Stimulated activated naive CD4-positive, alpha-beta T cell (primary cell): ENCODE results near the gene PDCD1.

ENCODE experiments used
- DNase-seq, 6 experiments: peaks; one replicate each; lab custom pipeline; 2025; lab: John Stamatoyannopoulos, UW

The PDCD1 gene

GRCh38 chr2:241895712-241896641 is 37.3 kb upstream of the PDCD1 start:
- no peak for DNase-seq

- no peak for DNase-seq
Observed at GRCh38 chr2:241895427-241895711, 36.7 kb upstream of the PDCD1 start.

DNA sequence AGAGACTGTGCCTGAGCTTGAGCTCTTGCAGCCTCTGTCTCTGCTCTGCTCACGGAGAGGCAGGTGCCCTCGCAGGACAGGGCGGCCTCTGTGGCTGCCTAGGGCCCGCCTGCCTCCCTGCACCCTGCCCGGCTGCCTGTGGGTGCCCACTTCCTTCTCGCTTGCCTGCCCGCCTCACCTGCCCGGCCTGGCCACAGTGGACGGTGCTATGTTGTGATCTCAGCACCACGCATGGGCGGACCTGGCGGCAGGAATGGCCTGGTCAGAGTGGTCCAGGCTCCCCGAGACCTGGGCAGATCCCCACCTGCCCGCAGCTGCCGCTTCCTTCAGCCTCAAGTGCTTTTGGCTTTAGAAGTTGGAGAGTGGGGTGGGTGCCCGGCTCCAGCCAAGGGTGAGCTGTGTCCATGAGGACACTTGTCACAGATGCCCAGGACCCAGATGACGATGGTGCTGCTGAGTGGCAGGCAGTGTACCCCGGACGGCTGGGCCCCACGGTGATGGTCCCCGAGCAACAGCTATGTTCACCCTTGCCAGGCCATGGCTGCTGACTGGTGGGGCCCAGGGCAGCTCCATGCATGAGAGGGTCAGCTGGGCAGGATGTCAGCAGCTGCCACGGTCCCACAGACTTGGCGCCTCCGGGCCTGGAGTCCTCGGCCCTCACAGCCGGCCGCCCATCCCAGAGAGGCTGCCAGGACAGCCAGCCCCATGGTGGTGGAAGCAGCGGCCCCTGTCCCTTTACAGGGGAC is 36.2 kb upstream of the PDCD1 start:
- DNase-seq = no peak

- DNase-seq = no peak
Observed at GRCh38 chr2:241894056-241894641, 35.5 kb upstream of the PDCD1 start.

- no peak for DNase-seq
Observed at GRCh38 chr2:241893265-241893664, 34.6 kb upstream of the PDCD1 start.

DNA sequence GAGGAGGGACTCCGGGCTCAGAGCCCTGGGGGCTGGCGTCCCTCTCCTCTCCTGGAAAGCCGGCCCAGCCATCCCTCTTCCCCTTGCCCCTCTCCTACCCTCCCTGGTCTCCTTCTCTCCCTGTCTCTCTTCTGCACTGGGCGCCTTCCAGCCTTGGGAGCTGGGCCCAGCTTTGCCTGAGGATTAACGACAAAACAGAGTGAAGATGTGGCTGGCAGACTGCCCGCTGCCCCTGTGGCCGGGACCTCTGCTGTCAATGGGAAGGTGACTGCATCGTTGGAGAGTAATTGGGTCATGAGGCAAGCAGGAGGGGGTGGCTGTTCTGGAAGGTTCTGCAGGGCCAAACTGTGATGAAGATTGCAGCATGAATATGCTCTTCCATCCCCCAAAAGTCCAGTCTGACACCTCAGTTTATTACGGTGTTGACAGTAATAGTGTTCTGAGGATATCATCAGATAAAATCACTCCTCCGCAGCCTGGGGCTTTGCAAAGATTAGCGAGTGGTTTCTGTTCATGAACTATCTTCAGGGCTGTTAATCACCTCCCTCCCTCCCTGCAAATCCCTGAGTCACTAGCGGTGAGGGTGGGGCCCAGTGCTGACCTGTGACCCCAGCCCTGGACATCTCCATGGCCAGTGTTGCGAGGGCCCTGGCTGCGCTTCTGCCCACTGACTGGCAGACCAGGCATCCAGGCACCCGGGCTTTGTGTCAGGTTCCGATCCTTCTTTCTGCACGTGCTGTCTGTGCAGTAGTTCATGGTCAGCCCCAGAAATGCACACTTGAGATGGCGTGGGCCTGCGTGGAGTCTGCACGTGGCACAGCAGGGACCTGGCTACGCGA is 33.8 kb upstream of the PDCD1 start:
- DNase-seq = no peak

- DNase-seq = no peak
Observed at GRCh38 chr2:241891988-241892298, 33.2 kb upstream of the PDCD1 start.

GRCh38 chr2:241891315-241891987 is 32.8 kb upstream of the PDCD1 start:
- DNase-seq = no peak

GRCh38 chr2:241890524-241891235 is 32.0 kb upstream of the PDCD1 start:
- no peak for DNase-seq

GRCh38 chr2:241888641-241889040 is 29.9 kb upstream of the PDCD1 start:
- no peak for DNase-seq

DNA sequence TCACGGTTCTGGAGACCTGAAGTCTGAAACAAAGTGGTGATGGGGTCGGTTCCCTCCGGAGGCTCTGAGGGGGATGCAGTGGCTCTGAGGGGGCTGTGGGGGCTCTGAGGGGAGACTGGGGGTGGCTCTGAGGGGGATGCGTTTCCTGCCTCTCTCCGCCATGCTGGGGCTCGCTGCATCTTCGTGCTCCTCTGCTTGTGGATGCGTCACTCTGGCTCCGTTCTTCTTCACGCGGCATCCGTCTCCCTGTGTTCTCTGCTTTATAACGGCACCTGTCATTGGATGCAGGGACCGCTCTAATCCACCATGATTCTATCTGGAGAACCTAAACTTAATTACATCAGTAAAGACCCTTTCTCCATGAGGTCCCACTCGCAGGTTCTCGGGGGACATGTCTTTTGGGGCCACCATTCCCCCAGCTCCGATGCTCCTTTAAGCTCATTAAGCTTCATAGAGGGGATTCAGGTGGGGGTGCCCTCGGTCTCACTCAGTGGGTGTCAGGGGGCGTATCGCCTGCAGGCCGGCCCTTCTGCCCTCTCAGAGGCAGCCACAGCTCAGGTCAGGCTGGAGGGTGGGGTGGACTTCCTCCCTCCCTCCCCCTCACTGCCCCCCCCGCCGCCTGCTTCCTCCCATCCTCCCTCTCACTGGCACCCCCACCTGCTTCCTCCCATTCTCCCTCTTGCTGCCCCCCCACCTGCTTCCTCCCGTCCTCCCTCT is 29.3 kb upstream of the PDCD1 start:
- DNase-seq = peak in 1 of 6 experiments; percentile 18

DNA sequence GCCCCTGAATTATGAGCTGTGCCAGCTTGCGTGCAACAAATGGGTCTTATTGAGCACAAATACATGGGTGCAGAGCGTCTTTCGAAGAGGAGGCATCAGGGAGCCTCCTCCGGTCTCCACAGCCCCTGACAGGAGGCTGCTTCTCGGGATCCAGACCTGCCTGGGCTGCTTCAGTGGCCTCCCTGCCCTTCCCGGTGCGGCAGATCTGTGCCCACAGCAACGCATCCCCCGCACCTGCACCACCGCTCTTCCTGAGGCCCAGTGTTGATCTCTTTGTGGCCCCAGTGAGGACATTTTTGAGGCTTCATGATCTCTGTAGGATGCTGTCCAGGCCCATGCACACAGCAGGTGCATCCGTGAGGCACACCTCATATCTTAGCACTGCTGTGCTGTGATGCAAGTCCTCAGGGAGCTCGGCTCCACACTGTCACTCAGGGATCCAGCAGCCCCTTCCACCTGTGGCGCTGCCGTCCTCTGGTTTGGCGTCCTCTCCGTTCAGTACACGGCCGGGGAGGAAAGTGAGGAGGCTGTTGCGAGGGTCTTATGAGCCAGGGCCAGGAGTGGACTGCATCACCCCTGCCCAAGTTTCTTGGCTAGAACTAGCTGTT is 28.2 kb upstream of the PDCD1 start:
- no peak for DNase-seq

- no peak for DNase-seq
Observed at GRCh38 chr2:241885946-241886643, 27.4 kb upstream of the PDCD1 start.

DNA sequence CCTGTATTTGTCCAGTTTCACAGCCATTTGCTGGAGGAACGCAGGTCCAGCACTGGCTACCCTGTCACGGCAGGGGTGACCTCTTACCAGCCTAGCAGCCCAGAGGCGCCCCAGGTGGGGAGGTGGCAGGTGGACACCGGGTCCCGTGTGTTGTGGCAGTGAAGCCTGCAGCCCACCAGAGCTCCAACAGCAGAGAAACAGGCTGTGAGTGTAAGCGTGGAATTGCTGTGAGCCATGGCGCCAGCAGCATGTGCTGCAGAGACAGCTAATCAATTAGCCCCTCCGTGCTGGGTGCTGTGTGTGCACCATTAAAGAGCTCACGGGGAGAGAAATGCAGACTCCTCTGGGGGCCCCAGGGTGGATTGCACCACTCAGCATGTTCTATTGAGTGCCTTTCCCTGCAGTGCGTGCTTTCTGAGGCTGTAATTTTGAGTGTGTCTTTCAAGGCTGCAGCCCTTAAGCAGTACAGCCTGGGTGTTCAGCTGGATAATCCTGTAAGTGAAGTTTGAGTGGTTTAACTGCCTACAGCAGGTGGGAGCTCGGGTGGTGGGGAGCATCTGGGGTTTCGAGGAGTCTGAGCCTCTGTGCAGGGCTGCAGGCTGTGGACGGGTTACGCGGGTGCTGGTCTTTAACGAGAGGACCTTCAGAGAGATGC is 26.7 kb upstream of the PDCD1 start:
- no peak for DNase-seq

DNA sequence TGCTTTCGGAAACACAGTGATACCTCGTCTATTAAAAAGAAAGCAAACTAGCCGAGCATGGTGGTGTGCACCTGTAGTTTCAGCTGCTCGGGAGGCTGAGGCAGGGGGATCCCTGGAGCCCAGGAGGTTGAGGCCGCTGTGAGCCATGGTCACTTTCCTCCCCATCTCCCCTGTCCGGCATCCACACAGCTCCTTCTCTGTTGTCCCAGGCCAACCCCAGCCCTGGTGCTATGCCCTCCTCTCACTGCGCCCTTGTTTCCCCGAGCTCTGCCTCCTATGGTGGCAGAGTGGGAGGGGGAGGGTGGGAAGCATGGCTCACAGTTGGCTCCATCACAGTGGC is 26.2 kb upstream of the PDCD1 start:
- no peak for DNase-seq

- DNase-seq = peak in 4 of 6 experiments; percentile 29 to 54 (median 42)
Observed at GRCh38 chr2:241882091-241882625, 23.5 kb upstream of the PDCD1 start.

- no peak for DNase-seq
Observed at GRCh38 chr2:241880311-241881073, 21.8 kb upstream of the PDCD1 start.

GRCh38 chr2:241879326-241879725 is 20.6 kb upstream of the PDCD1 start:
- no peak for DNase-seq
